ENCODE results near the gene CIC.
A peak's percentile ranks its signal among the peaks of the same experiment; 100 is the strongest.

CIC gene

DNA sequence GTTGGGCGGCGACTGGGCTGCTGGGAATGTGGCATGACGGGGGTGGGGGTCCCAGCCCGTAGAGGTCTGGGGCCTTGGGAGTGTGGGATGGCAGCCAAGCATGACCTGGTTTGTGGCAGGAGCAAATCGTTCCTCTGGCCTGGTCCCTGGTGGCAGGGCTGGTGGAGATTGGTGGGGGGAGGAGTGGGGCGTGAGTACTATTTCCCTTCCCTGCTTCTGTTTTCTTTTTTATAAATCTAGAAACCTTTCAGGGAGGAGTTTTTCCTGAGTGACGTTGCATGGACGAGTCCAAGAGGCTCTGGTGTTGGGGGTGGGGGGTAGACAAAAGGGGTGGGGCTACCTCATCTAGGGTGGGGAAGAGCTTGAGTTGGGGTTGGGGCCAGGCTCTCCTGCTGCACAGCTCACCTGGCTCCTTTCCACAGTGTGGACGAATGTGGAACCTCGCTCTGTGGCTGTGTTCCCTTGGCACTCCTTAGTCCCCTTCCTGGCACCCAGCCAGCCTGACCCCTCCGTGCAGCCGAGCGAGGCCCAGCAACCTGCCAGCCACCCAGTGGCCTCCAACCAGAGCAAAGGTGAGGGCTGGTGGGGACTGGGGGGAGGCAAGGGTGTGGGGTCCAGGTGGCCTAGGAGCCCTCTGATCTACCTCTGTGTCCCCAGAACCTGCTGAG, 17.4 kb downstream of the CIC start:
- DNase-seq (ENCODE audit: extremely low read depth in 1 of 2, low read depth in 1 of 2), result no peak

DNA sequence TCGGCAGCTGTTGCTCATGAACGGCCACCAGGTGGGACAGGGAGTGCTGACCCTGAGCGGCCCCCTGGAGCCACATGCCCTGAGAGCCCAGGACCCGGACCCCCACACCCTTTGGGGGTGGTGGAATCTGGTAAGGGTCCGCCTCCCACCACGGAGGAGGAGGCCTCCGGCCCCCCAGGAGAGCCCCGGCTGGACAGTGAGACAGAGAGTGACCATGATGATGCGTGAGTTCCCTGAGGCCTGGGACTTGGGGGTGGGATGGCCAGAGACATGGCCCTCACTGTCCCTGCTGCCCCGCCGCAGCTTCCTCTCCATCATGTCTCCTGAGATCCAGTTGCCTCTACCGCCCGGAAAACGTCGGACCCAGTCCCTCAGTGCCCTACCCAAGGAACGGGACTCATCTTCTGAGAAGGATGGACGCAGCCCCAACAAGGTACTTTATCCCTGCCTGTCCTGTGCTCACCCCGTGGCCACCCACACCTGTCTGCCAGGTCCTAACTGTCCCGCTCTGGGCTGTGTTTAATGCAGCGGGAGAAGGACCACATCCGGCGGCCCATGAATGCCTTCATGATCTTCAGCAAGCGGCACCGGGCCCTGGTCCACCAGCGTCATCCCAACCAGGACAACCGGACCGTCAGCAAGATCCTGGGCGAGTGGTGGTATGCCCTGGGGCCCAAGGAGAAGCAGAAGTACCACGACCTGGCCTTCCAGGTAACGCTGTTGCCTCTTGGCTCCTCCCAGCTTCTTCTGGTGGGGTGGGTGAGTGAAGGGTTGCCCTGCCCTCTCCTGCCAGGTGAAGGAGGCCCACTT, 18.2 kb downstream of the CIC start:
- DNase-seq (ENCODE audit: extremely low read depth in 1 of 2, low read depth in 1 of 2), result no peak

- no peak for DNase-seq (ENCODE audit: extremely low read depth in 1 of 2, low read depth in 1 of 2)
Observed at GRCh38 chr19:42287827-42288107, 18.7 kb downstream of the CIC start.

DNA sequence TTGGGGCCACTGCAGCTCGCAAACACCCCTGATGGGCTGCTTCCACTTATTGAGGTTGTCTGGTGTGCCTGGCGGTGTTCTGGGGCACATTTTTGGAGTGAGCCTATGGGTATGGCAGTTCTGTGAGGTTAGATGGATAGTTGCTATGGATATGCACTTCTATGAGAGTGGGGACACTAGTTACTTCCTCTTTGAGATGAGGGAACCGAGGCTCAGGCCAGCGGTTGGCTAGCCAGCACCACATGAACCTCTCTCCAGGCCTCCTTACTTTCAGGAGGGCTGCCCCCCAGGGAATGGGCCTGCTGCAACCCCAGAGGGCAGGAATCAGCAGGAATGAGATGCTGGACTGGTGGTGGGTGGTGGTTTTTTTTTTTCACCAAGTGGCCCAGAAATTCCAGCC, 19.3 kb downstream of the CIC start:
- DNase-seq (ENCODE audit: extremely low read depth in 1 of 2, low read depth in 1 of 2), result no peak

DNA sequence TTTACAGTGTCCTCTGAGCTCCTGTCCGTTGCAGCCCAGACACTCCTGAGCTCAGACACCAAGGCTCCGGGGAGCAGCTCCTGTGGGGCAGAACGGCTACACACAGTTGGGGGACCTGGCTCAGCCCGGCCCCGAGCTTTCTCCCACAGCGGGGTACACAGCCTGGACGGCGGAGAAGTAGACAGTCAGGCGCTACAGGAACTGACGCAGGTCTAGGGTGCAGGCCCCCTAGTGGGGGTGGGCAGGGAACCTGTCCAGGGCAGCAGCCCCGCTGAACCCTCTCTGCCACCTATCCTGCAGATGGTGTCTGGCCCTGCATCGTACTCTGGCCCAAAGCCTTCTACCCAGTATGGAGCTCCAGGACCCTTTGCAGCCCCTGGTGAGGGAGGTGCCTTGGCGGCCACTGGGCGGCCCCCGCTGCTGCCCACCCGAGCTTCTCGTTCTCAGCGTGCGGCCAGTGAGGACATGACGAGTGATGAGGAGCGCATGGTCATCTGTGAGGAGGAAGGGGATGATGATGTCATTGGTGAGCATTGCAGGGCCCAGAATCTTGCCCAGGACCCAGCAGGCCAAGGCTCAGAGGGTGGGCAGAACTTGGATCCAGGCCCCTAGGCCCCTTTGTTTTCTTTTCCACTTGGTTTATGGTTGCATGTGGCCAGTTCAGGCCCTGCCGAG, 20.0 kb downstream of the CIC start:
- DNase-seq (ENCODE audit: extremely low read depth in 1 of 2, low read depth in 1 of 2), result no peak

GRCh38 chr19:42289556-42290041, 20.5 kb downstream of the CIC start:
- DNase-seq (ENCODE audit: extremely low read depth in 1 of 2, low read depth in 1 of 2), result no peak

DNA sequence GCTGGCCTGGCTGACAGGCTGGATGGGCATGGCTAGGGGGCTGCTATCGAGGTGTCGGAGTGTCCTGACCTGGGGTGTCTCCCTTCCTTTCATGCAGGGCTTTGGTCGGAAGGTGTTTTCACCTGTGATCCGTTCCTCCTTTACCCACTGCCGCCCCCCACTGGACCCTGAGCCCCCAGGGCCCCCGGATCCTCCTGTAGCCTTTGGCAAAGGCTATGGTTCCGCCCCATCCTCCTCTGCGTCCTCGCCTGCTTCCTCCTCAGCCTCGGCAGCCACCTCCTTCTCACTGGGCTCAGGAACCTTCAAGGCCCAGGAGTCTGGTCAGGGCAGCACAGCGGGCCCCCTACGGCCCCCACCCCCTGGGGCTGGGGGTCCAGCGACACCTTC, 21.1 kb downstream of the CIC start:
- DNase-seq (ENCODE audit: extremely low read depth in 1 of 2, low read depth in 1 of 2), result no peak

DNA sequence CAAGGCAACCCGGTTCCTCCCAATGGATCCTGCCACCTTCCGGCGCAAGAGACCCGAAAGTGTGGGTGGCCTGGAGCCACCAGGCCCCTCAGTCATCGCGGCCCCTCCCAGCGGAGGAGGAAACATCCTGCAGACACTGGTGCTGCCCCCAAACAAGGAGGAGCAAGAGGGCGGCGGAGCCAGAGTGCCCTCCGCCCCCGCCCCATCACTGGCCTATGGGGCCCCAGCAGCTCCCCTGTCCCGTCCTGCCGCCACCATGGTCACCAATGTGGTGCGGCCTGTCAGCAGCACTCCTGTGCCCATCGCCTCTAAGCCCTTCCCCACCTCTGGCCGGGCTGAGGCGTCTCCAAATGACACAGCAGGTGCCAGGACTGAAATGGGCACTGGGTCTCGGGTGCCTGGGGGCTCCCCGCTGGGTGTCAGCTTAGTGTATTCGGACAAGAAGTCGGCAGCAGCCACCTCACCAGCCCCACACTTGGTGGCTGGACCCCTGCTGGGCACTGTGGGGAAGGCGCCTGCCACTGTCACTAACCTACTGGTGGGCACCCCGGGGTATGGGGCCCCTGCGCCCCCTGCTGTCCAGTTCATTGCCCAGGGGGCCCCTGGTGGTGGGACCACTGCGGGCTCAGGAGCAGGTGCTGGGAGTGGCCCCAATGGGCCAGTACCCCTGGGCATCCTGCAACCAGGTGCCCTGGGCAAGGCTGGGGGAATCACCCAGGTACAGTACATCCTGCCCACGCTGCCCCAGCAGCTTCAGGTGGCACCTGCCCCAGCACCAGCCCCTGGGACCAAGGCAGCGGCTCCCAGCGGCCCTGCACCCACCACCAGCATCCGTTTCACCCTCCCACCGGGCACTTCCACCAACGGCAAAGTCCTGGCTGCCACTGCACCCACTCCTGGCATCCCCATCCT, 21.7 kb downstream of the CIC start:
- DNase-seq (ENCODE audit: extremely low read depth in 1 of 2, low read depth in 1 of 2), result peak in 1 of 2 donors; percentile 32

GRCh38 chr19:42291435-42291810, 22.4 kb downstream of the CIC start:
- no peak for DNase-seq (ENCODE audit: extremely low read depth in 1 of 2, low read depth in 1 of 2)

DNA sequence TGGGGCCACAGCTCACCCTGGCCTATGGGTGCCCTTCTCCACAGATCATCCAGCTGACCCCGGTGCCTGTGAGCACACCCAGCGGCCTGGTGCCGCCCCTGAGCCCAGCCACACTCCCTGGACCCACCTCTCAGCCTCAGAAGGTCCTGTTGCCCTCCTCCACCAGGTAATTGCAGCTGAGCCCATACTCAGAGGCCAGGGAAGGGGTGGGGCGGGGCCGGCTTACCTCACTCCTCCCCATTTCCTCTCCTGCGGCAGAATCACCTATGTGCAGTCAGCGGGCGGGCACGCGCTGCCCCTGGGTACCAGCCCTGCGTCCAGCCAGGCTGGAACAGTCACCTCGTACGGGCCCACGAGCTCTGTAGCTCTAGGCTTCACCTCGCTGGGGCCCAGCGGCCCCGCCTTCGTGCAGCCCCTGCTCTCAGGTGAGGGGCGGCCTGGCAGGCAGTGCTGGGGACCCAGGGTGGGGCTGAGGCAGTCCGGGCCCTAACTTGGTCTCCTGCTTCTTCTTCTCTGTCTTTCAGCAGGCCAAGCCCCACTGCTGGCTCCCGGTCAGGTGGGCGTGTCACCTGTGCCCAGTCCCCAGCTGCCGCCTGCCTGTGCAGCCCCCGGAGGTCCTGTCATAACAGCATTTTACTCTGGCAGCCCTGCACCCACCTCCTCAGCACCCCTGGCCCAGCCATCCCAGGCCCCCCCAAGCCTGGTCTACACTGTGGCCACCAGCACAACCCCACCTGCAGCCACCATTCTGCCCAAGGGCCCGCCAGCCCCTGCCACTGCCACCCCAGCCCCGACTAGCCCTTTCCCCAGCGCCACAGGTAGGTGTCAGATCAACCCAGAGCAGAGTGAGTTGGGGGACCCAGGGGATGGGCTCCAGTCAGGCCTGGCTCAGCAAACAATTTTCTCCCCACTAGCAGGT, 23.2 kb downstream of the CIC start:
- no peak for DNase-seq (ENCODE audit: extremely low read depth in 1 of 2, low read depth in 1 of 2)

DNA sequence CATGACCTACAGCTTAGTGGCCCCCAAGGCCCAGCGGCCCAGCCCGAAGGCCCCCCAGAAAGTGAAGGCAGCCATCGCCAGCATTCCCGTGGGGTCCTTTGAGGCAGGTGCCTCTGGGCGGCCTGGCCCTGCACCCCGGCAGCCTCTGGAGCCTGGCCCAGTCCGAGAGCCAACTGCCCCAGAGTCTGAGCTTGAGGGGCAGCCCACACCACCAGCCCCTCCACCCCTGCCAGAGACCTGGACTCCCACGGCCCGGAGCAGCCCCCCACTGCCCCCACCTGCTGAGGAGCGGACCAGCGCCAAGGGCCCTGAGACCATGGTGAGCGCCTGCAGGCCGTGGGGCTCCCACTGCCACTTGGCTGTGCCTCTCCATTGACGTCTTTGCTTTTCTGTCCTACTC, 23.9 kb downstream of the CIC start:
- DNase-seq (ENCODE audit: extremely low read depth in 1 of 2, low read depth in 1 of 2), result no peak

- DNase-seq (ENCODE audit: extremely low read depth in 1 of 2, low read depth in 1 of 2), result no peak
Observed at GRCh38 chr19:42293540-42293939, 24.5 kb downstream of the CIC start.

DNA sequence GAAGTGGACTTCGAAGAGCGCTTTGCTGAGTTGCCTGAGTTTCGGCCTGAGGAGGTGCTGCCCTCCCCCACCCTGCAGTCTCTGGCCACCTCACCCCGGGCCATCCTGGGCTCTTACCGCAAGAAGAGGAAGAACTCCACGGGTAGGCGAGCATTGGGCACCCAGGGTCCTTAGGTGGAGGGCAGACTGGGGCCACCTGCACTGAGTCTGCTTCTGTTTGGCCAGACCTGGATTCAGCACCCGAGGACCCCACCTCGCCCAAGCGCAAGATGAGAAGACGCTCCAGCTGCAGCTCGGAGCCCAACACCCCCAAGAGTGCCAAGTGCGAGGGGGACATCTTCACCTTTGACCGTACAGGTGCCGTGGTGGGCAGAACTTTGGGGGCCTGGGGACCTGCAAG, 24.9 kb downstream of the CIC start:
- no peak for DNase-seq (ENCODE audit: extremely low read depth in 1 of 2, low read depth in 1 of 2)

GRCh38 chr19:42294471-42295137, 25.6 kb downstream of the CIC start:
- DNase-seq (ENCODE audit: extremely low read depth in 1 of 2, low read depth in 1 of 2), result no peak

GRCh38 chr19:42295342-42295741, 26.3 kb downstream of the CIC start:
- DNase-seq (ENCODE audit: extremely low read depth in 1 of 2, low read depth in 1 of 2), result no peak

GRCh38 chr19:42295831-42296525, 26.9 kb downstream of the CIC start:
- peak; percentile 76 to 77 for DNase-seq (ENCODE audit: extremely low read depth in 1 of 2, low read depth in 1 of 2)

DNA sequence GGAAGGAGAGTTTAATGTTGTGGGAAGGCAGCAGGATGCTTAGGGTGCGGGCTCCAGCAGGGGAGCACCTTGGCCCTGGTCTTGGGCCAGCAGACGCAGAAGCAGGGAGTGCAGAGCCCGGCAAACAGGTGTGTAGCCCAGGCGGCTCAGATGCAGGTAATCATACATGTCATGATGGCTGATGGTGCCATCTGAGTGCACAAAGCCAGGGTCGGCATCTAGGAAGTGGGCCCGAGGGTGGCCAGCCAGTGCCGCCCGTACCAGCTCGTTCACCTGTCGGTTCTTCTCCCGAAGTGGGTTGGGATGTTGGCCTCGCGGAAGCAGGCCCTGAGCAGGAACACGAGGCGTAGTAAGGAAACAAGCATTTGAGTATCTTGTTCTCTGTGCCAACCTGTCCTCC, 28.0 kb downstream of the CIC start:
- DNase-seq (ENCODE audit: extremely low read depth in 1 of 2, low read depth in 1 of 2), result no peak

DNA sequence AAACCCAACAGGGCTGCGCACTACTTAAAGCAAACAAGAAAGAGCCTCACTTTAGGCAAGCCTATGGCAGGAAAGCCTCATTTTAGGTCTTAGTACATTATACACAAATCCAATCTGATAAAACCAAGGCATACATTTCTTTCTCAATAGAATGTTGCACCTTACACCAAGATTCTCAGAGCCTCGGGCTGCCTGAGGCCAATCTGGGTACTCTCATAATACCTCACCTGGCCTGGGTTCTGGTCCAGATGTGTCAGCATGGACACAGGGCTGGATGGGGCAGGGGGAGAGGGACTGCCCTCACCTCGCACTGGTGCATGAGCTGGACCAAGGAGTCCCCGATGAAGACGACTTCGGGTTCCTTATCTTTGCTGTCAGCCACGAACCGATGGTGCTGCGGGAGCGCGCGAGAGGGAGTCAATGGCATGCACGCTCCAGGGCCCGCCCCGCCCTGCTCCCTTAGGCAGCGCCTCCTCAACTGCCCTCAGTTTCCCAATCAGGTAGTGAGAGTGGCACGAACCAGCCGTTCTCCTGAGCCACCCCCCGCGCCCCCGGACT, 32.7 kb downstream of the CIC start, which contains the start of gene PRR19:
PRR19 (plus strand) TSS at position 487 of the 558 bp plus-strand sequence. CDS start 7,453 bp downstream, outside the sequence.
- DNase-seq (ENCODE audit: extremely low read depth in 1 of 2, low read depth in 1 of 2), result no peak
